HEK293 (cell line): ENCODE measurements around the gene DPEP3.

Source experiments
- CTCF ChIA-PET: fragments of 350-600 bp; formaldehyde crosslinking; extraction: SDS; loops from one replicate; lab custom pipeline; 2021; ENCODE audit warnings: antibody characterized with exemption; lab: Yijun Ruan, JAX
- POLR2A ChIA-PET: fragments of 300-600 bp; formaldehyde crosslinking; extraction: SDS; loops from one replicate; lab custom pipeline; 2020; ENCODE audit warnings: antibody characterized with exemption, inconsistent platforms; lab: Yijun Ruan, JAX
- H3K27ac ChIP-seq: fragments of 200-500 bp; sonication (Bioruptor generic); 2 replicates; pipeline ENCODE4 v1.5.1; 2014; ENCODE audit warnings: low read depth, low read length, control low read depth, inconsistent platforms; ENCODE audit errors: extremely low read depth
- H3K36me3 ChIP-seq, 2 experiments: fragments of 200-500 bp in 1 of 2; sonication (Bioruptor generic) in 1 of 2; 1 replicate in 1 of 2; 2 replicates in 1 of 2; pipeline ENCODE4 v1.5.1; 2014 to 2017; ENCODE audit warnings: inconsistent platforms in 2 of 2, low read length in 2 of 2; ENCODE audit not compliant: control insufficient read depth in 2 of 2, insufficient read depth in 1 of 2
- H3K4me1 ChIP-seq: fragments of 200-500 bp; sonication (Bioruptor generic); 2 replicates; pipeline ENCODE4 v1.5.1; 2014; ENCODE audit warnings: mild to moderate bottlenecking, low read length, inconsistent platforms; ENCODE audit not compliant: control insufficient read depth, insufficient read depth
- H3K4me3 ChIP-seq: 2 replicates; pipeline ENCODE4 v1.5.1; 2011; ENCODE audit warnings: low read depth, mild to moderate bottlenecking, control low read depth, low read length, moderate library complexity
- H3K9me3 ChIP-seq: fragments of 200-500 bp; sonication (Bioruptor generic); 2 replicates; pipeline ENCODE4 v1.5.1; 2014; ENCODE audit warnings: low read depth, low read length, inconsistent platforms; ENCODE audit not compliant: control insufficient read depth, insufficient read depth
- GLI2 ChIP-seq: fragments of 450-650 bp; formaldehyde crosslinking; IDR thresholded peaks from 2 replicates; pipeline ENCODE4; 2017; ENCODE audit warnings: missing biosample characterization, missing genetic modification characterization, low read depth, borderline replicate concordance
- KLF10 ChIP-seq: fragments of 450-650 bp; IDR thresholded peaks from 2 replicates; pipeline ENCODE4 v1.5.1; 2018; ENCODE audit warnings: missing biosample characterization, mild to moderate bottlenecking, missing genetic modification characterization
- KLF7 ChIP-seq: fragments of 450-650 bp; formaldehyde crosslinking; IDR thresholded peaks from 2 replicates; pipeline ENCODE4 v1.5.1; 2016; ENCODE audit warnings: missing biosample characterization, missing genetic modification characterization, borderline replicate concordance
- KLF9 ChIP-seq: fragments of 450-650 bp; formaldehyde crosslinking; IDR thresholded peaks from 2 replicates; pipeline ENCODE4 v1.5.1; 2016; ENCODE audit warnings: missing biosample characterization, missing genetic modification characterization, low read depth
- SP2 ChIP-seq: fragments of 450-650 bp; formaldehyde crosslinking; IDR thresholded peaks from 2 replicates; pipeline ENCODE4 v1.5.1; 2016; ENCODE audit warnings: missing biosample characterization, missing genetic modification characterization
- YY1 ChIP-seq: fragments of 450-650 bp; formaldehyde crosslinking; IDR thresholded peaks from 2 replicates; pipeline ENCODE4 v1.5.1; 2018; ENCODE audit warnings: missing biosample characterization, missing genetic modification characterization
- ZBTB1 ChIP-seq: fragments of 450-650 bp; formaldehyde crosslinking; IDR thresholded peaks from 2 replicates; pipeline ENCODE4 v1.5.1; 2016; ENCODE audit warnings: missing biosample characterization, missing genetic modification characterization
- ZBTB11 ChIP-seq: fragments of 450-650 bp; formaldehyde crosslinking; conservative IDR thresholded peaks from 2 replicates; pipeline ENCODE4 v1.5.1; 2016; ENCODE audit warnings: low read depth, missing biosample characterization, missing genetic modification characterization
- ZFP3 ChIP-seq: fragments of 450-650 bp; formaldehyde crosslinking; IDR thresholded peaks from 2 replicates; pipeline ENCODE4 v1.5.1; 2016; ENCODE audit warnings: low read depth, missing biosample characterization, missing genetic modification characterization
- ZFP37 ChIP-seq: fragments of 450-650 bp; formaldehyde crosslinking; IDR thresholded peaks from 2 replicates; pipeline ENCODE4 v1.5.1; 2016; ENCODE audit warnings: missing biosample characterization, missing genetic modification characterization
- ZIC2 ChIP-seq: fragments of 450-650 bp; formaldehyde crosslinking; IDR thresholded peaks from 2 replicates; pipeline ENCODE4 v1.5.1; 2016; ENCODE audit warnings: missing biosample characterization, missing genetic modification characterization
- ZNF302 ChIP-seq: fragments of 450-650 bp; formaldehyde crosslinking; IDR thresholded peaks from 2 replicates; pipeline ENCODE4 v1.5.1; 2016; ENCODE audit warnings: missing biosample characterization, missing genetic modification characterization, low read depth
- ZNF510 ChIP-seq: fragments of 450-650 bp; formaldehyde crosslinking; IDR thresholded peaks from 2 replicates; pipeline ENCODE4 v1.5.1; 2018; ENCODE audit warnings: mild to moderate bottlenecking, missing genetic modification characterization, missing biosample characterization; ENCODE audit not compliant: insufficient replicate concordance
- ZNF548 ChIP-seq: fragments of 450-650 bp; formaldehyde crosslinking; IDR thresholded peaks from 2 replicates; pipeline ENCODE4 v1.5.1; 2016; ENCODE audit warnings: missing biosample characterization, missing genetic modification characterization
- ZNF571 ChIP-seq: fragments of 450-650 bp; formaldehyde crosslinking; IDR thresholded peaks from 2 replicates; pipeline ENCODE4 v1.5.0; 2017; ENCODE audit warnings: missing biosample characterization, missing genetic modification characterization
- ZNF747 ChIP-seq: fragments of 450-650 bp; formaldehyde crosslinking; IDR thresholded peaks from 2 replicates; pipeline ENCODE4 v1.5.1; 2016; ENCODE audit warnings: missing biosample characterization, missing genetic modification characterization
- TF ChIP-seq, protein P1 (sequence below): fragments of 450-650 bp; formaldehyde crosslinking; IDR thresholded peaks from 2 replicates; pipeline ENCODE4 v1.5.1; 2016; ENCODE audit warnings: missing biosample characterization, missing genetic modification characterization, borderline replicate concordance
- TF ChIP-seq, protein P2 (sequence below): fragments of 450-650 bp; formaldehyde crosslinking; IDR thresholded peaks from 2 replicates; pipeline ENCODE4 v1.5.1; 2016; ENCODE audit warnings: missing biosample characterization, missing genetic modification characterization
- TF ChIP-seq, protein P3 (sequence below): fragments of 450-650 bp; formaldehyde crosslinking; IDR thresholded peaks from 2 replicates; pipeline ENCODE4 v1.5.1; 2016; ENCODE audit warnings: missing biosample characterization, missing genetic modification characterization

Gene DPEP3

DNA sequence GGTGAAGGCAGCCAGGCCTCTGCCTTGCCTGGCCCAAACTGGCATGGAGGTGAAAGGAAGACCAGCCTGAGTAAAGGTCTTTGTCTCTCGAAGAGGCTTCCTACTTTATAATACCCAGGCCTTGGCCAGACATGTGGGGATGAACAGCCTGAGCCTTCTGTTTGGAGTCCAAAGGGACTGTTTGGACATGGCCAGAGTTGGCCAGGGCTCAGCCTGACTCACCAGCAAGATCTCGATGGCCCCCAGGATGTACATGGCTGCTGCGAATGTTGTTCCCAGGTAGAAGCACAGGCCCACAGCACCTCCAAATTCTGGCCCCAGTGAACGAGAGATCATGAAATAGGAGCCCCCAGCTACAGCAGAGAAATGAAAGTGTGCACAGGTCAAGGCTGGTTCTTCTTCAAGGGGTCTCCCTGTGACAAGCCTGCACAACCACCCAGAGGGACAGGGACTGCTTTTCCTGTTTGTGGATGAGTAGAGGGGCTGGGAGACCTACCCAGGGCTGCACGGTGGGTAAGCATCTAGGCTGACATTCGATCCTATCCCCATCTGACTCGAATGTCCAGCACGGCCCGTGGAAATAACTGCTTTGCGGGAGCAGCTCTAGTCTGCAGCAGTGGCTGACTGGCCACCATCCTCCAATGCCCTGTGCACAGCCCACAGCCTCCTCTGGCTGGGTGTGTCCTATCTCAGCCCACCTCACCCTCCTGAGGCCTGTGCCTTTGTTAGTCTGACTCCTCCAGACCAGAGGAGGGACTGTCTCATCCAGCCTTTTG is 25.7 kb downstream of the DPEP3 start (continued):
- TF ChIP-seq, protein P1, sequence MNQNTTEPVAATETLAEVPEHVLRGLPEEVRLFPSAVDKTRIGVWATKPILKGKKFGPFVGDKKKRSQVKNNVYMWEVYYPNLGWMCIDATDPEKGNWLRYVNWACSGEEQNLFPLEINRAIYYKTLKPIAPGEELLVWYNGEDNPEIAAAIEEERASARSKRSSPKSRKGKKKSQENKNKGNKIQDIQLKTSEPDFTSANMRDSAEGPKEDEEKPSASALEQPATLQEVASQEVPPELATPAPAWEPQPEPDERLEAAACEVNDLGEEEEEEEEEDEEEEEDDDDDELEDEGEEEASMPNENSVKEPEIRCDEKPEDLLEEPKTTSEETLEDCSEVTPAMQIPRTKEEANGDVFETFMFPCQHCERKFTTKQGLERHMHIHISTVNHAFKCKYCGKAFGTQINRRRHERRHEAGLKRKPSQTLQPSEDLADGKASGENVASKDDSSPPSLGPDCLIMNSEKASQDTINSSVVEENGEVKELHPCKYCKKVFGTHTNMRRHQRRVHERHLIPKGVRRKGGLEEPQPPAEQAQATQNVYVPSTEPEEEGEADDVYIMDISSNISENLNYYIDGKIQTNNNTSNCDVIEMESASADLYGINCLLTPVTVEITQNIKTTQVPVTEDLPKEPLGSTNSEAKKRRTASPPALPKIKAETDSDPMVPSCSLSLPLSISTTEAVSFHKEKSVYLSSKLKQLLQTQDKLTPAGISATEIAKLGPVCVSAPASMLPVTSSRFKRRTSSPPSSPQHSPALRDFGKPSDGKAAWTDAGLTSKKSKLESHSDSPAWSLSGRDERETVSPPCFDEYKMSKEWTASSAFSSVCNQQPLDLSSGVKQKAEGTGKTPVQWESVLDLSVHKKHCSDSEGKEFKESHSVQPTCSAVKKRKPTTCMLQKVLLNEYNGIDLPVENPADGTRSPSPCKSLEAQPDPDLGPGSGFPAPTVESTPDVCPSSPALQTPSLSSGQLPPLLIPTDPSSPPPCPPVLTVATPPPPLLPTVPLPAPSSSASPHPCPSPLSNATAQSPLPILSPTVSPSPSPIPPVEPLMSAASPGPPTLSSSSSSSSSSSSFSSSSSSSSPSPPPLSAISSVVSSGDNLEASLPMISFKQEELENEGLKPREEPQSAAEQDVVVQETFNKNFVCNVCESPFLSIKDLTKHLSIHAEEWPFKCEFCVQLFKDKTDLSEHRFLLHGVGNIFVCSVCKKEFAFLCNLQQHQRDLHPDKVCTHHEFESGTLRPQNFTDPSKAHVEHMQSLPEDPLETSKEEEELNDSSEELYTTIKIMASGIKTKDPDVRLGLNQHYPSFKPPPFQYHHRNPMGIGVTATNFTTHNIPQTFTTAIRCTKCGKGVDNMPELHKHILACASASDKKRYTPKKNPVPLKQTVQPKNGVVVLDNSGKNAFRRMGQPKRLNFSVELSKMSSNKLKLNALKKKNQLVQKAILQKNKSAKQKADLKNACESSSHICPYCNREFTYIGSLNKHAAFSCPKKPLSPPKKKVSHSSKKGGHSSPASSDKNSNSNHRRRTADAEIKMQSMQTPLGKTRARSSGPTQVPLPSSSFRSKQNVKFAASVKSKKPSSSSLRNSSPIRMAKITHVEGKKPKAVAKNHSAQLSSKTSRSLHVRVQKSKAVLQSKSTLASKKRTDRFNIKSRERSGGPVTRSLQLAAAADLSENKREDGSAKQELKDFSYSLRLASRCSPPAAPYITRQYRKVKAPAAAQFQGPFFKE (tag by site-specific recombination): no peak
- TF ChIP-seq KLF9 (tag by site-specific recombination) (no peak), GLI2 (tag by site-specific recombination) (no peak), ZFP37 (tag by site-specific recombination) (no peak), KLF7 (tag by site-specific recombination) (no peak)

DNA sequence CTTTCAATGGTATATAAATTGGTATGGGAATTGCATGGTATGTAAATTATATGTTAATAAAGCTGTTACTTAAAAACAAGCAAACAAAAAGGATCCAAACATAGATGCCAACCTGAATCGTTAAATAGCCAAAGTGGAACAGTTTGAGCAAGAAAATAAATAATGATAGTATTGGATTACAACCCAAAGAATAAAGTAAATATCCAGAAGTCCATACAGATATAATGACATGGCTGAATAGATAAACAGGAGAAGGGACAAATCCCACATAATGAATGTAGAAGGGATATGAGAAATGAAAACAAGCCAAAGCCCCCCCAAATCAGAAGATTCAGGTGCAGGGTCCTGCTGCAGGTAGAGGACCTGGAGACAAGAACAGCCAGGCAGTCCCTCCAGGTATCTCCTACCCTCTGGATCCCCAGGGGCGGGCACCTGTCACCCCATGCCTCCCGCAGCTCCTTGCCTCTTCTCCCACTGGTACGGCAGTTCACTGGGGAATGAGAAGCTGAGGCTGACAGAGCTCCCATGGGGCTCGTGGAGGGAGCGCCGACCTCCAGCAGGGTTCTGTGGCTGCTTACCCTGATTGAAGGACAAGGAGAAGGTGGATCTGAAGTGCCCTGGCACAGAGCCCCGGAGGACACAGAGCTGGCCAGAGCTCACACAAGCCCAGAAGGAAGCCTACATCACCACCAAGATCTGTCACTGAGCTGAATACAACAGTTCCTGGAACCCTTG is 26.5 kb downstream of the DPEP3 start:
- Histone ChIP-seq H3K4me3 (no peak overlapping the region), H3K27ac (no peak overlapping the region), H3K4me1 (no peaks in the 10 kb centered on the region), H3K36me3 (peaks cover 9 to 75% of the 10 kb centered on the region in 2 experiments; a peak in 2 of 3 replicates), H3K9me3 (no peaks in the 10 kb centered on the region)
- TF ChIP-seq YY1 (tag by site-specific recombination) (no peak), SP2 (tag by site-specific recombination) (no peak), ZBTB1 (tag by site-specific recombination) (no peak), ZIC2 (tag by site-specific recombination) (peak; percentile 20; the same call in 1 of the 2 replicates)
- ChIA-PET CTCF (no interaction called here), POLR2A (no interaction called here)

DNA sequence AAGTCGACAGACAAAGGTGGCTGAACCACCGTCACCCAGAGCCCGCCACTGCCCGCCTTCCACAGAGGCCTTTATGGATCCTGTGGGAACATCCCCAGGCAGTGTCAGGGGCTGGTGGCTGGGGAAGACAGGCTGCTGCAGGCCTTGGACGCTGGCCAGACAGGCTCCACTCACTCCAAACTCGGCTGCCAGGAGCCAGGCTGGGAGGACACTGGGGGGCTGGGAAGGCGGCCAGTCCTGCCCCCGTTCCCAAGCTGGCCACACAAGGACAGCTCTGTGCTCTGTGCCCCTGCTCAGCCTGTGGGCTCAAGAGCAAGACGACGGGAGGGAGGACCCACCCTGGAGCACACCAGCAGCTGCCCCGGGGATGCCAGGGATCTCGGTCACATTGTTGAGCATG is 28.8 kb downstream of the DPEP3 start:
- CTCF ChIA-PET: no interaction called here
- H3K4me1 ChIP-seq: no peaks in the 10 kb centered on the region
- POLR2A ChIA-PET: interaction anchor here (1.6 kb wide), 1 partner anchor 16 kb away, joined by 5 read pairs; no protein-coding TSS in a partner anchor
- no peak overlapping the region for H3K4me3 ChIP-seq
- H3K27ac ChIP-seq: no peak overlapping the region
- H3K9me3 ChIP-seq: no peaks in the 10 kb centered on the region
- peaks cover 9 to 83% of the 10 kb centered on the region in 2 experiments; a peak in 2 of 3 replicates for H3K36me3 ChIP-seq
- TF ChIP-seq ZNF747 (tag by site-specific recombination) (no peak), KLF10 (tag by site-specific recombination) (no peak), ZNF571 (tag by site-specific recombination) (no peak), ZBTB11 (tag by site-specific recombination) (no peak), ZFP3 (tag by site-specific recombination) (no peak), ZNF548 (no peak), ZNF302 (tag by site-specific recombination) (no peak), ZNF510 (no peak)
- TF ChIP-seq, protein P2, sequence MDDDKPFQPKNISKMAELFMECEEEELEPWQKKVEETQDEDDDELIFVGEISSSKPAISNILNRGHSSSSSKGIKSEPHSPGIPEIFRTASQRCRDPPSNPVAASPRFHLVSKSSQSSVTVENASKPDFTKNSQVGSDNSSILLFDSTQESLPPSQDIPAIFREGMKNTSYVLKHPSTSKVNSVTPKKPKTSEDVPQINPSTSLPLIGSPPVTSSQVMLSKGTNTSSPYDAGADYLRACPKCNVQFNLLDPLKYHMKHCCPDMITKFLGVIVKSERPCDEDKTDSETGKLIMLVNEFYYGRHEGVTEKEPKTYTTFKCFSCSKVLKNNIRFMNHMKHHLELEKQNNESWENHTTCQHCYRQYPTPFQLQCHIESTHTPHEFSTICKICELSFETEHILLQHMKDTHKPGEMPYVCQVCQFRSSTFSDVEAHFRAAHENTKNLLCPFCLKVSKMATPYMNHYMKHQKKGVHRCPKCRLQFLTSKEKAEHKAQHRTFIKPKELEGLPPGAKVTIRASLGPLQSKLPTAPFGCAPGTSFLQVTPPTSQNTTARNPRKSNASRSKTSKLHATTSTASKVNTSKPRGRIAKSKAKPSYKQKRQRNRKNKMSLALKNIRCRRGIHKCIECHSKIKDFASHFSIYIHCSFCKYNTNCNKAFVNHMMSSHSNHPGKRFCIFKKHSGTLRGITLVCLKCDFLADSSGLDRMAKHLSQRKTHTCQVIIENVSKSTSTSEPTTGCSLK: no peak
- TF ChIP-seq, protein P3, sequence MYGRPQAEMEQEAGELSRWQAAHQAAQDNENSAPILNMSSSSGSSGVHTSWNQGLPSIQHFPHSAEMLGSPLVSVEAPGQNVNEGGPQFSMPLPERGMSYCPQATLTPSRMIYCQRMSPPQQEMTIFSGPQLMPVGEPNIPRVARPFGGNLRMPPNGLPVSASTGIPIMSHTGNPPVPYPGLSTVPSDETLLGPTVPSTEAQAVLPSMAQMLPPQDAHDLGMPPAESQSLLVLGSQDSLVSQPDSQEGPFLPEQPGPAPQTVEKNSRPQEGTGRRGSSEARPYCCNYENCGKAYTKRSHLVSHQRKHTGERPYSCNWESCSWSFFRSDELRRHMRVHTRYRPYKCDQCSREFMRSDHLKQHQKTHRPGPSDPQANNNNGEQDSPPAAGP (tag by site-specific recombination): no peak
